Left renal cortex interstitium (tissue), 4 donors: ENCODE data around the gene CGB8. TPM values are rescaled to one million over a fixed set of nuclear protein-coding genes. Genes with fewer than 3 reads are reported as not detected.
"Not testable (repeated sequence)": the region's sequence is repeated elsewhere in the genome, so short reads cannot be mapped to it uniquely, and the experiment has no call there.

ENCODE experiments used
- DNase-seq, 4 donors: peaks; one replicate each; pipeline ENCODE4 v3.0.0-alpha.2; 2013; ENCODE audit warnings: low read depth in 4 of 4, low spot score in 2 of 4, missing footprints in 1 of 4
- polyA plus RNA-seq, 4 donors: library from polyadenylated mRNA; unstranded; fragments of 120-200 nt; gene quantifications; one replicate each; pipeline ENCODE4 v1.2.1, GENCODE V29; 2013; ENCODE audit not compliant: insufficient read length in 4 of 4

The CGB8 gene
- polyA plus RNA-seq, result under 1 TPM in 1 of 4 donors, not detected in 3; 0.32 TPM

DNA sequence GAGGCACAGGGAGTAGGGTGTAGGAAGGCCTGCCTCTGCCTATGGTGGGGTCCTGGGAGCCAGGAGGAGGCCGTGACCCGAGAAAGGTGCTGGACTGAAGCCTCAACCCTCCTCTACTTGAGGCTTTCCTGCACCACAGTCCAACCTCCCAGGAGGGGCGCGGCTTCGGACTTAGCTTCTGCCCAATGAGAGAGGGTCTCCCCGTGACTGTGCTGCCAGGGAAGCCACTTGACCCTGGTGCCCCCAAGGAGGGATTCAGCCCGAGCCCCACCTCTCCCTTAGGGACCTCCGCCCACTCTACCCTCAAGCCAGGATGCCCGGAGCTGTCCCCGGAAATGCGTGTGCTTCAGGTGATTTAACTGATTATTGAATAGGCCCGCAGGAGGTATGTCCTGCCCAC is at the start of gene CGB8:
Gene CGB8 (minus strand): TSS at position 101 of the 400 bp plus-strand sequence. CDS start 372 bp downstream, outside the sequence.
- DNase-seq, result not testable (repeated sequence)

DNA sequence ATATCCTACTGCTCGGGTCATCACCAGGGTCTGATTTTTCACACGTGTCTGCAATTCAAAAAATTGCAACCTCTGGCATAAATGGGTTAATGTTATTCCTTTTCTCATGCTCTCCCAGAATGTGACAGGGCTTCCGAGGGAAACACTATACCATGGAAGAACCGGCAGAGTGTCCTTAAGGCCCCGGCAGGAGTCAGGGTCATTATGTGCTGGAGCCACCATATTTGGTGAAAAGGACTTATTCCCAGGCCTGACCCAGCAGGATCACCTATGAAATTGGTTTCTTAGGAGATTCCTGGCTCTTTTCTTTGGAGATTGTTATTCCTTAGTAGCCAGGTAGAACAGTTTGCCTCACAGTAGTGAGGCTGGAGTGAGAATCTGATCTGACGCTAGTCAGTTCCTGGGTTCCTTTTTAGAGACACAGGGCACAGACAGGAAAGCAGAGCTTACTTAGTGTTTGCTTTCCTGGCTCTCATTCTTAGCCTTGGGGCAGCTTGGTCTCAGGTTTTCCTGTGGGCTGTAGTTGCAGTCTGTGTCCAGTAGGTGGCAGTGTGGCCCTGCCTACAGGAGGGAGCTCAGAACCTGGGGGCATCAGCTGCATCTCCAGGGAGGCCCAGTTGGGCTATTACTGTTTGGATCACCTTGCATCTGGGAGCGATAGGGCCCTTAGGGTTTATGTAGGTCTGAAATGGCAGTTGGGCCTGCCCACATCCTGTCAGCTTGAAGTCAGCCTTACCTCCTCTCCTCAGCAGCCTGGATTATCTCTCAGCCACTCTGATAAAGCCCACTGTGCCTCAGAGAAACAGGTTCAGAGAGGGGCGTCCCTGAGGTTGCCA is 48.8 kb upstream of the CGB8 start:
- DNase-seq, result peak in 2 of 4 donors; percentile 48 to 61

- no peak for DNase-seq
Measured at GRCh38 chr19:49094505-49095482, 45.9 kb upstream of the CGB8 start.

- no peak for DNase-seq
Measured at GRCh38 chr19:49092686-49093085, 43.8 kb upstream of the CGB8 start.

- DNase-seq, result no peak
Measured at GRCh38 chr19:49091391-49092038, 42.6 kb upstream of the CGB8 start.

GRCh38 chr19:49086296-49086695 is 37.4 kb upstream of the CGB8 start:
- no peak for DNase-seq

GRCh38 chr19:49085868-49086232 is 36.9 kb upstream of the CGB8 start:
- no peak for DNase-seq

DNA sequence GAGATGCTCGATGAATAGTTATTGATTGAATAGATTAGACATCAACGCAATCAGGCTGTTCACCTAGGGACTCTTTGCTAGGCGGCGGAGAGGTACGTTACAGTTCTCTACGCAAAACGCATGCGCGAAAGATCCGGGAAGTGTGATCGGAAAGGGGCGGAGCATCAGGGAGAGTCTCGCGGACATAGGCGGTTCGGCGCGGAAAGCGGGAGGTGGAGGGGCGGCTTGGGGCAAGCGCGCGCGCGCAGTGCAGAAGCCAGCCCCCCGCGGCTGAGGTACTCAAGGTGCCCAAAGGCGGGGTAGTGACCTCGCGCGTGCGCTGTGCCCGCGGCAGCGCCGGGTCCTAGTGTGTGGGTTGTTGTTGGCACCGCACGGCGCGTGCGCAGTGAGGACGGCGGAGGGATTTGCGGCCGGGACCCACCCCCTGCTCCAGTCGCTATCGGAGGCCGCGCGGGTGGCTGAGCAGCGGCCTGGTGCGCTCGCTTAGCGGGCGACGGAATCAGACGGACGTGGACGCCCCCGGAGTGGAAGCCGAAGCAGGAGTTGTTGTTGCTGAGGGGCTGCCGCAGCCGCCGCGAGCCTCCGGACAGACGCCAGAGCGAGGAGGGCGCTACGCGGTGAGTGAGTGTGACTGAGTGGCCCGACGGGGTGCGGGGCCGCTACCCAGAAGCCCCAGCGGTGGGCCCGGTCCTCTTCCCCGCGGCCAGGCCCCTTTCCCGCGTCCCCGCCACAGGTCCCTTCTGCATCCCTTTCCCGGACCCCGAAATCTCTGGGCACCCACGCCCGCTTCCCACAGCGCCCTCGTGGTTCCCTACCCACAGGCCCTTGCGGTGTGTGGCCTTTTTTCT is 36.3 kb upstream of the CGB8 start, which contains the start of gene SNRNP70:
Gene SNRNP70 (plus strand): TSS at position 432 of the 848 bp plus-strand sequence. CDS start 964 bp downstream, outside the sequence.
- peak; percentile 93 to 100 (median 98) for DNase-seq

GRCh38 chr19:49084206-49085019 is 35.5 kb upstream of the CGB8 start:
- DNase-seq, result no peak

DNA sequence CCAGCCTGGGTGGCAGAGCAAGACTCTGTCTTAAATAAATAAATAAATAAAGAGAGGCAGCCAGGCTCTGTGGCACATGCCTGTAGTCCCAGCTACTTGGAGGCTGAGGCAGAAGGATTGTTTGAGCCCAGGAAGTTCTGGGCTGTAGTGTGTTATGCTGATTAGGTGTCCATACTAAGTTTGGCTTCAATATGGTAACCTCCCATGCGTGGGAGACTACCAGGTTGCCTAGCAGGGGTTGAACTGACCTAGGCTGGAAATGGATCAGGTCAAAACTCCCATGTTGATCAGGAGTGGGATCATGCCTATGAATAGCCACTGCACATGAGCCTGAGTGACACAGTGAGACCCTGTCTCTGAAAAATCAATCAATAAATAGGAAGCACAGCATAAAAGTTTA is 32.4 kb upstream of the CGB8 start:
- no peak for DNase-seq

- DNase-seq, result no peak
Measured at GRCh38 chr19:49080392-49080791, 31.5 kb upstream of the CGB8 start.

DNA sequence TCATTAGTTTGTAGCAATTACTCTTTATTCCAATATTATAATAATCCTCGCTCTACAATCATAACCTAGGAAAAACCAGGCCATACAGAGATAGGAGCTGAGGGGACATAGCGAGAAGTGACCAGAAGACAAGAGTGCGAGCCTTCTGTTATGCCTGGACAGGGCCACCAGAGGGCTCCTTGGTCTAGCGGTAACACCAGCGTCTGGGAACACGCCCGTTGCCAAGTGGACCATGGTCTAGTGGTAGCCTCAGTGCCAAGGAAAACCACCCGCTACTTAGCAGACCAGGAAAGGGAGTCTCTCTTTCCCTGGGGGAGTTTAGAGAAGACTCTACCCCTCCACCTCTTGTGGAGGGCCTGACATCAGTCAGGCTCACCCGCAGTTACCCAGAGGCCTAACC is 26.0 kb upstream of the CGB8 start:
- not testable (repeated sequence) for DNase-seq

- no peak for DNase-seq
Measured at GRCh38 chr19:49073514-49074378, 24.8 kb upstream of the CGB8 start.

DNA sequence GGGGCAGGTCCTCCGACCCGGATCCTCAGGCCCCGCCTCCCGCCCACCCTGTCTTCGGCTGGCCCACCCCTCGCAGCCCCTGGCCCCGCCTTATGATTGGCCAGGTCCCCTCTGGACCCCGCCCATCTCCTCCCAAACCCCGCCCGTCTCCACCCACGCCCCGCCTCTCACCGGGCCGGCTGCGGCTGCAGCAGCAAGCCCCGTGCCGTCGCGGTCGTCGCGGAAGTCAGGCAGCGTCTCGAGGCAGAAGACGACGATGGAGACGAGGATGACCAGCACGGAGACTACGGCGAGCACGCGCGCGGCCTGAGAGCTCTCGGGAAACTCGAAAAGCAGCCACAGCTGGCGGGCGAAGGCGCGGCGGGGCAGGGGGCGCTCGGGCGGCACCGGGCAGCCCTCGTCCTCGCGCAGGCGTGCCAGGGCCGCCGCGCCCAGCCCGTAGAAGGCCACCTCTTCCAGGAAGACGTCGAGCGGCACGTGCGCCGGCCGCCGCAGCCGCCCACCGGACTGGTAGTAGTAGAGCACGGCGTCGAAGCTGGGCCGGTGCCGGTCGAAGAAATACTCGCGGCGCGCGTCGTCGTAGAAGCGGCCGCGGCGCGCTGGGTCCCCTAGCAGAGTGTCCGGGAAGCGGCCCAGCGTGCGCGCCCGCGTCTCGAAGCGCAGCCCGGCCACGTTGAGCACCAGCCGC is 23.1 kb upstream of the CGB8 start:
- no peak for DNase-seq

- DNase-seq, result no peak
Measured at GRCh38 chr19:49070416-49070815, 21.5 kb upstream of the CGB8 start.

DNA sequence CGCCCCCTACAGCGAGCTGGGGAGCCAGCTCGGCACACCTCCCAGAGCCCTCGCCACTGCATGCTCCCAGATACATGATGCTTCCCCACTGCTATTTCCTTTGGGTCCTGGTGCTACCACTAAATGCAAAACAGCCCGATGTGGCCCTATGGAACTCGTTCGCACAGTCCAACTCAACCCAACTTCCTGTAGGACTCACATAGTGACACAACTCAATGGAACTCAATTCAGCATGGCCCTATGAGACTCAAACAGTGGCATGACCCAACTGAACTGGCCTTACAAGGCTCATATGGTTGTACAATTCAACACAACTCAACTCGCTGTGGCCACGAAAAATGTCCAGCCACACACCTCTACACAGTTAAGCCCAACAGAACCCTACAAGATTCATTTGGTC is 20.1 kb upstream of the CGB8 start:
- no peak for DNase-seq

DNA sequence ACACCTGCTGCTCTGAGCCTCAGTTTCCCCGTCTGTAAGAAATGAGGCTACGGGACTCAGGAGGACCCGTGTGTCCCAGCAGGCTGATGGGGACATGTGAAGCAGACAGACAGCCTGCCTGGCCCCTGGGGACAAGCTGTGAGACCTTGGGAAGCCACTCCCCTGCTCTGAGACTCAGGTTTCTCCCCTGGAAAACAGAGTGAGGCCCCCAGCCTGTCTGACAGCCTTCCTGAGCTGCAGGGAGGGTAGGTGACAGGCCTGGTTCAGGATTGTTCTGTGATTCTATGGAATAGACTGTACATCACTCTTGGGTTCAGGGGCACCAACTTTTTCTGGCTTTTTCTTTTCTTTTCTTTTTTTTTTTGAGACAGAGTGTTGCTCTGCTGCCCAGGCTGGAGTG is 18.6 kb upstream of the CGB8 start:
- DNase-seq, result no peak
